HG02885 (cell line): ENCODE measurements around the gene CCDC8.

Experiments
- ATAC-seq: cut with Tn5 transposase; IDR thresholded peaks from one replicate; pipeline ENCODE4 v1.9.1; 2021; ENCODE audit warnings: mild to moderate bottlenecking; ENCODE audit not compliant: unreplicated experiment, poor library complexity

CCDC8 gene

DNA sequence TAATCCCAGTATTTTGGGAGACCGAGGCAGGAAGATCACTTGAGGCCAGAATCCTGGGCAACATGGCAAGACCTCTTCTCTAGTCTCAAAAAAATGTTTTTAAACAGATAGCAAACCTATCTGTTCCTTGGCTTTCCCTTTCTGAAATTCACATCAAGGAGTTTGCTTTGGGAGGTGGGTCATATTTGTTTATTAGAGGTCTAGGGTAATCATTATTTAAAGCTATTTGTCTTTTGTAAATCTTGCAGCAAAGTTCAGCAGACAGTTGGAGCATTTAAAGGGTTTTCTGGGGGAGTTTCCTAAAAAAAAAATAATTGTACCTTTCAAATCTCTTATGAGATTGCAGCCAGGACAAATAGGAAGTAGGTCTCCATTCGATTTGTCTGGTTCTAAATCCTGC, 49.0 kb downstream of the CCDC8 start:
- no peak for ATAC-seq

DNA sequence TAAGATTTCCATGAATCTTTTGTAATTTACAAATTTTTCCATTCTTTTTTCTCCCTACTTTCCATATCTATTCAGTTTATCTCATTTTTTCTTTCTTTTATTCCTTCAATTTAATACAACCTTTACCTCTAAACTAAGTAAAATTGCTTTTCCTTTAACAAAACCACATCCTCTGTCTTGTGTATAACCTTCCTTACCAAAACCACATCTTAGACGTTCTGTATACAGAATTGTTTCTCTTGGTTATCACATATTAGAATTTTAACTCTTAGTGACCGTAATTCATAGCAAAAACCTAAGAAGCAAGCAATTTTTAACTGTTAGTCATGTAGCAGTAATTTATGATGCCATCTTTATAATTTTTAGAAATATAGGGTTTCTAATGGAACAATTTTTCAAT, 51.4 kb downstream of the CCDC8 start:
- ATAC-seq, result no peak
